Calu3 (cell line): ENCODE data around the gene FAM200C. TPM values are rescaled to one million over a fixed set of nuclear protein-coding genes. Genes with fewer than 3 reads are reported as not detected.

Source experiments
- BruUV-seq: library from RNA; stranded (reverse); fragments of 400-500 nt; replicated peaks from 2 replicates; lab custom pipeline; 2021; lab: Mats Ljungman, UMichigan
- CTCF ChIA-PET: fragments of 300-600 bp; sonication (Branson Sonifier 250); formaldehyde crosslinking; loops from one replicate; lab custom pipeline; 2022; ENCODE audit warnings: antibody characterized with exemption; lab: Charles Lee
- DNase-seq: peaks from one replicate; pipeline ENCODE4 v3.0.0; 2022
- H3K27ac Mint-ChIP-seq: one replicate; pipeline ENCODE4 v1.8.0; 2022; ENCODE audit warnings: mixed read lengths; ENCODE audit not compliant: unreplicated experiment
- H3K27me3 Mint-ChIP-seq: one replicate; pipeline ENCODE4 v1.8.0; 2022; ENCODE audit warnings: mixed read lengths; ENCODE audit not compliant: unreplicated experiment
- H3K36me3 Mint-ChIP-seq: one replicate; pipeline ENCODE4 v1.8.0; 2022; ENCODE audit warnings: mild to moderate bottlenecking, moderate library complexity, mixed read lengths; ENCODE audit not compliant: insufficient read depth, unreplicated experiment
- H3K4me1 Mint-ChIP-seq: one replicate; pipeline ENCODE4 v1.8.0; 2022; ENCODE audit warnings: mild to moderate bottlenecking, low read depth, mixed read lengths; ENCODE audit not compliant: unreplicated experiment
- H3K4me3 Mint-ChIP-seq: one replicate; pipeline ENCODE4 v1.8.0; 2022; ENCODE audit warnings: mild to moderate bottlenecking, low read depth, moderate library complexity, mixed read lengths; ENCODE audit not compliant: unreplicated experiment
- H3K9me3 Mint-ChIP-seq: one replicate; pipeline ENCODE4 v1.8.0; 2022; ENCODE audit warnings: low read depth, mixed read lengths; ENCODE audit not compliant: unreplicated experiment
- CTCF ChIP-seq: fragments of 200-600 bp; IDR thresholded peaks from one replicate; pipeline ENCODE4 v1.8.0; 2022; ENCODE audit warnings: antibody characterized with exemption; ENCODE audit not compliant: unreplicated experiment
- intact Hi-C: fragments of 100-400 bp; cut with micrococcal nuclease; formaldehyde crosslinking; loops from one replicate; pipeline ENCODE4 v1.10.0; 2022; ENCODE audit not compliant: unreplicated experiment
- total RNA-seq: library from RNA; stranded (reverse); gene quantifications from 2 replicates; pipeline ENCODE4 v1.2.3, GENCODE V29; 2022

Gene FAM200C
- total RNA-seq, 1 experiment from 2014 or later, result 7.5 TPM

- CTCF ChIA-PET, result interaction anchor here (0.5 to 1.2 kb wide), 4 partner anchors 236 to 358 kb away, joined by 3 to 4 read pairs (median 4); no protein-coding TSS in a partner anchor
- H3K9me3 Mint-ChIP-seq, result no peaks in the 10 kb centered on the region
- no peaks in the 10 kb centered on the region for H3K36me3 Mint-ChIP-seq
- H3K27ac Mint-ChIP-seq, result no peak overlapping the region
- H3K4me3 Mint-ChIP-seq, result no peak overlapping the region
- no peak for TF ChIP-seq CTCF
- H3K27me3 Mint-ChIP-seq, result peaks cover 71% of the 10 kb centered on the region
- H3K4me1 Mint-ChIP-seq, result no peaks in the 10 kb centered on the region
- DNase-seq, result no peak
- no TSS peak for BruUV-seq
- intact Hi-C loops, result no loop called here
Observed at GRCh38 chr5:160379511-160379910, 20.3 kb downstream of the FAM200C start.

GRCh38 chr5:160378330-160378729 lies 21.5 kb downstream of the FAM200C start:
- intact Hi-C loops, result no loop called here
- no peak for DNase-seq
- H3K9me3 Mint-ChIP-seq, result no peaks in the 10 kb centered on the region
- no peaks in the 10 kb centered on the region for H3K4me1 Mint-ChIP-seq
- H3K4me3 Mint-ChIP-seq, result no peak overlapping the region
- H3K27me3 Mint-ChIP-seq, result peaks cover 83% of the 10 kb centered on the region
- no peaks in the 10 kb centered on the region for H3K36me3 Mint-ChIP-seq
- no peak overlapping the region for H3K27ac Mint-ChIP-seq
- TF ChIP-seq CTCF, result no peak
- BruUV-seq, result no TSS peak
- CTCF ChIA-PET, result interaction anchor here (0.7 kb wide), 1 partner anchor 174 kb away, joined by 3 read pairs; no protein-coding TSS in a partner anchor

- Mint-ChIP-seq H3K9me3 (no peaks in the 10 kb centered on the region), H3K4me1 (no peaks in the 10 kb centered on the region), H3K27ac (no peak overlapping the region), H3K27me3 (peaks cover 87% of the 10 kb centered on the region), H3K4me3 (no peak overlapping the region), H3K36me3 (no peaks in the 10 kb centered on the region)
- BruUV-seq, result no TSS peak
- intact Hi-C loops, result no loop called here
- no peak for DNase-seq
- TF ChIP-seq CTCF, result no peak
- CTCF ChIA-PET, result interaction anchor here (0.7 kb wide), 1 partner anchor 322 kb away, joined by 8 read pairs; no protein-coding TSS in a partner anchor
Observed at GRCh38 chr5:160377651-160378050, 22.2 kb downstream of the FAM200C start.

- Mint-ChIP-seq H3K4me1 (no peaks in the 10 kb centered on the region), H3K9me3 (no peaks in the 10 kb centered on the region), H3K27me3 (peaks cover 87% of the 10 kb centered on the region), H3K4me3 (no peak overlapping the region), H3K27ac (no peak overlapping the region), H3K36me3 (no peaks in the 10 kb centered on the region)
- CTCF ChIA-PET, result interaction anchor here (1.1 kb wide), 1 partner anchor 15 kb away, joined by 4 read pairs; no protein-coding TSS in a partner anchor
- DNase-seq, result no peak
- TF ChIP-seq CTCF, result no peak
- BruUV-seq, result no TSS peak
- intact Hi-C loops, result no loop called here
Observed at GRCh38 chr5:160376416-160376815, 23.4 kb downstream of the FAM200C start.
